Mesenchymal stem cell (in vitro differentiated cells and primary cell): Measurements from ENCODE around the gene CALML6.

Experiments
- DNase-seq: peaks from one replicate; pipeline ENCODE4 v3.0.0-alpha.2; 2013
- H2AFZ ChIP-seq: one replicate; pipeline ENCODE4 v1.6.1; 2013; ENCODE audit warnings: low read depth, mild to moderate bottlenecking, control low read depth, inconsistent platforms, low read length, moderate library complexity
- H2AK5ac ChIP-seq: 2 replicates; pipeline ENCODE4 v1.6.1; 2013; ENCODE audit warnings: low read length, moderate library complexity, mild to moderate bottlenecking, inconsistent platforms; ENCODE audit not compliant: severe bottlenecking
- H2BK120ac ChIP-seq: one replicate; pipeline ENCODE4 v1.6.1; 2013; ENCODE audit warnings: low read depth, mild to moderate bottlenecking, inconsistent platforms, low read length, moderate library complexity
- H2BK12ac ChIP-seq, 2 experiments: one replicate each; pipeline ENCODE4 v1.6.1; 2013; ENCODE audit warnings: inconsistent platforms in 2 of 2, low read length in 2 of 2, mild to moderate bottlenecking in 2 of 2, moderate library complexity in 2 of 2, control low read depth in 1 of 2
- H2BK15ac ChIP-seq: one replicate; pipeline ENCODE4 v1.6.1; 2013; ENCODE audit warnings: mild to moderate bottlenecking, low read depth, inconsistent platforms; ENCODE audit not compliant: poor library complexity, severe bottlenecking
- H2BK5ac ChIP-seq: 2 replicates; pipeline ENCODE4 v1.6.1; 2013; ENCODE audit warnings: low read depth, mild to moderate bottlenecking, low read length, control low read depth, inconsistent platforms; ENCODE audit not compliant: poor library complexity, severe bottlenecking
- H3K14ac ChIP-seq, 2 experiments: one replicate each; pipeline ENCODE4 v1.6.1; 2013; ENCODE audit warnings: inconsistent platforms in 2 of 2, low read length in 2 of 2, control low read depth in 1 of 2, mild to moderate bottlenecking in 1 of 2, moderate library complexity in 1 of 2
- H3K18ac ChIP-seq, 2 experiments: one replicate each; pipeline ENCODE4 v1.6.1; 2013; ENCODE audit warnings: inconsistent platforms in 2 of 2, low read length in 2 of 2, control low read depth in 1 of 2, low read depth in 1 of 2, mild to moderate bottlenecking in 1 of 2
- H3K23ac ChIP-seq, 2 experiments: one replicate each; pipeline ENCODE4 v1.6.1; 2013; ENCODE audit warnings: inconsistent platforms in 2 of 2, low read length in 2 of 2, mild to moderate bottlenecking in 2 of 2, moderate library complexity in 2 of 2, control low read depth in 1 of 2
- H3K27ac ChIP-seq: 2 replicates; pipeline ENCODE4 v1.5.1; 2013; ENCODE audit warnings: mild to moderate bottlenecking, moderate library complexity, low read length, control low read depth, inconsistent platforms; ENCODE audit not compliant: poor library complexity, severe bottlenecking
- H3K27me3 ChIP-seq, 2 experiments: 2 replicates each; pipeline versions ENCODE4 v1.6.1 to v1.7.0; 2013; ENCODE audit warnings: low read length in 2 of 2, mild to moderate bottlenecking in 2 of 2, moderate library complexity in 2 of 2, control low read depth in 1 of 2, inconsistent platforms in 1 of 2; ENCODE audit not compliant: control insufficient read depth in 1 of 2, insufficient read depth in 1 of 2
- H3K36me3 ChIP-seq, 2 experiments: 2 replicates each; pipeline versions ENCODE4 v1.6.1 to v1.7.0; 2013; ENCODE audit warnings: low read length in 2 of 2, control low read depth in 1 of 2, inconsistent platforms in 1 of 2, low read depth in 1 of 2, mild to moderate bottlenecking in 1 of 2; ENCODE audit not compliant: insufficient read depth in 2 of 2, control insufficient read depth in 1 of 2
- H3K4ac ChIP-seq, 2 experiments: one replicate each; pipeline ENCODE4 v1.6.1; 2013; ENCODE audit warnings: inconsistent platforms in 2 of 2, low read length in 2 of 2, mild to moderate bottlenecking in 2 of 2, moderate library complexity in 2 of 2, control low read depth in 1 of 2, low read depth in 1 of 2
- H3K4me1 ChIP-seq: 2 replicates; pipeline ENCODE4 v1.6.1; 2013; ENCODE audit warnings: low read depth, low read length, control low read depth; ENCODE audit not compliant: control insufficient read depth, insufficient read depth
- H3K4me2 ChIP-seq: 2 replicates; pipeline ENCODE4 v1.6.1; 2013; ENCODE audit warnings: low read length, mild to moderate bottlenecking, inconsistent platforms; ENCODE audit not compliant: poor library complexity, severe bottlenecking
- H3K4me3 ChIP-seq, 2 experiments: 2 replicates each; pipeline versions ENCODE4 v1.5.1 to v1.7.0; 2013; ENCODE audit warnings: low read length in 2 of 2, mild to moderate bottlenecking in 2 of 2, control low read depth in 1 of 2, low read depth in 1 of 2; ENCODE audit not compliant: insufficient read depth in 1 of 2
- H3K79me1 ChIP-seq: replicated peaks from 2 replicates; pipeline ENCODE4 v1.6.1; 2013; ENCODE audit warnings: mild to moderate bottlenecking, control low read depth, low read length, inconsistent platforms; ENCODE audit not compliant: poor library complexity, severe bottlenecking
- H3K9ac ChIP-seq: 2 replicates; pipeline ENCODE4 v1.7.0; 2013; ENCODE audit warnings: mild to moderate bottlenecking, low read length, moderate library complexity
- H3K9me3 ChIP-seq: 2 replicates; pipeline ENCODE4 v1.7.0; 2013; ENCODE audit warnings: mild to moderate bottlenecking, low read length; ENCODE audit not compliant: control insufficient read depth
- H4K8ac ChIP-seq: one replicate; pipeline ENCODE4 v1.6.1; 2013; ENCODE audit warnings: inconsistent platforms, mild to moderate bottlenecking, low read length, moderate library complexity
- H4K91ac ChIP-seq: one replicate; pipeline ENCODE4 v1.6.1; 2013; ENCODE audit warnings: mild to moderate bottlenecking, low read length, inconsistent platforms
- WGBS: methylation state at CpG from one replicate; pipeline ENCODE4 v1.1.7; 2013; ENCODE audit warnings: mixed read lengths; 5-methylcytosine and 5-hydroxymethylcytosine counted together

The CALML6 gene

GRCh38 chr1:1873186-1873585 lies 41.9 kb upstream of the CALML6 start:
- no peaks in the 10 kb centered on the region for H3K27me3 ChIP-seq
- WGBS = 98% methylated on average over 2 of the region's 2 CpGs
- H4K91ac ChIP-seq = no peak overlapping the region
- no peak overlapping the region for H3K18ac ChIP-seq
- no peak overlapping the region for H2AK5ac ChIP-seq
- H3K27ac ChIP-seq = no peak overlapping the region
- no peak overlapping the region for H3K14ac ChIP-seq
- H3K4ac ChIP-seq = no peak overlapping the region
- H2BK120ac ChIP-seq = no peak overlapping the region
- no peak overlapping the region for H3K9ac ChIP-seq
- no peak overlapping the region for H4K8ac ChIP-seq
- H3K36me3 ChIP-seq = peaks cover 36 to 45% of the 10 kb centered on the region in 2 experiments
- no peaks in the 10 kb centered on the region for H3K79me1 ChIP-seq
- H3K4me3 ChIP-seq = no peak overlapping the region
- H2AFZ ChIP-seq = no peak overlapping the region
- no peak overlapping the region for H3K23ac ChIP-seq
- no peak overlapping the region for H2BK5ac ChIP-seq
- H3K9me3 ChIP-seq = no peaks in the 10 kb centered on the region
- H3K4me2 ChIP-seq = no peak overlapping the region
- no peak overlapping the region for H2BK15ac ChIP-seq
- no peak overlapping the region for H2BK12ac ChIP-seq
- DNase-seq = no peak
- H3K4me1 ChIP-seq = peaks cover 13% of the 10 kb centered on the region

GRCh38 chr1:1874901-1875300 lies 40.2 kb upstream of the CALML6 start:
- Histone ChIP-seq H3K4me1 (peaks cover 15% of the 10 kb centered on the region), H3K27me3 (no peaks in the 10 kb centered on the region), H3K14ac (no peak overlapping the region), H4K91ac (no peak overlapping the region), H3K23ac (no peak overlapping the region), H2BK5ac (no peak overlapping the region), H2AFZ (no peak overlapping the region), H2AK5ac (no peak overlapping the region), H3K4ac (no peak overlapping the region), H4K8ac (no peak overlapping the region), H3K9me3 (no peaks in the 10 kb centered on the region), H3K79me1 (no peaks in the 10 kb centered on the region), H3K27ac (peak overlapping the region; percentile 17), H3K4me2 (no peak overlapping the region), H2BK120ac (no peak overlapping the region), H3K36me3 (peaks cover 43 to 56% of the 10 kb centered on the region in 2 experiments), H2BK12ac (no peak overlapping the region), H3K18ac (no peak overlapping the region), H2BK15ac (no peak overlapping the region), H3K4me3 (no peak overlapping the region), H3K9ac (no peak overlapping the region)
- no peak for DNase-seq
- WGBS = 97% methylated on average over 7 of the region's 7 CpGs

- H3K14ac ChIP-seq = no peak overlapping the region
- H2AFZ ChIP-seq = no peak overlapping the region
- no peak overlapping the region for H4K8ac ChIP-seq
- no peak overlapping the region for H3K23ac ChIP-seq
- no peak overlapping the region for H3K4ac ChIP-seq
- H3K9ac ChIP-seq = no peak overlapping the region
- H2BK5ac ChIP-seq = no peak overlapping the region
- no peak overlapping the region for H4K91ac ChIP-seq
- H3K4me1 ChIP-seq = peaks cover 20% of the 10 kb centered on the region
- H3K36me3 ChIP-seq = peaks cover 43 to 56% of the 10 kb centered on the region in 2 experiments
- H3K4me2 ChIP-seq = no peak overlapping the region
- DNase-seq = no peak
- H3K79me1 ChIP-seq = no peaks in the 10 kb centered on the region
- H3K18ac ChIP-seq = no peak overlapping the region
- WGBS = 100% methylated on average over 1 of the region's 1 CpG
- no peaks in the 10 kb centered on the region for H3K9me3 ChIP-seq
- no peak overlapping the region for H2BK120ac ChIP-seq
- no peak overlapping the region for H2BK15ac ChIP-seq
- no peak overlapping the region for H3K4me3 ChIP-seq
- no peaks in the 10 kb centered on the region for H3K27me3 ChIP-seq
- H2BK12ac ChIP-seq = no peak overlapping the region
- H3K27ac ChIP-seq = peak overlapping the region; percentile 1
- no peak overlapping the region for H2AK5ac ChIP-seq
Observed at GRCh38 chr1:1875932-1876331, 39.1 kb upstream of the CALML6 start.

- no peaks in the 10 kb centered on the region for H3K79me1 ChIP-seq
- H3K27ac ChIP-seq = peak overlapping the region; percentile 35
- H3K4me2 ChIP-seq = no peak overlapping the region
- 89% methylated on average over 10 of the region's 11 CpGs for WGBS
- no peak overlapping the region for H2AK5ac ChIP-seq
- H3K4ac ChIP-seq = no peak overlapping the region
- no peak overlapping the region for H2AFZ ChIP-seq
- peaks cover 22% of the 10 kb centered on the region for H3K4me1 ChIP-seq
- DNase-seq = no peak
- H3K14ac ChIP-seq = no peak overlapping the region
- H3K4me3 ChIP-seq = no peak overlapping the region
- no peak overlapping the region for H3K9ac ChIP-seq
- no peaks in the 10 kb centered on the region for H3K27me3 ChIP-seq
- no peak overlapping the region for H4K8ac ChIP-seq
- no peak overlapping the region for H2BK12ac ChIP-seq
- H2BK15ac ChIP-seq = no peak overlapping the region
- no peak overlapping the region for H3K18ac ChIP-seq
- no peak overlapping the region for H4K91ac ChIP-seq
- H2BK120ac ChIP-seq = no peak overlapping the region
- no peaks in the 10 kb centered on the region for H3K9me3 ChIP-seq
- no peak overlapping the region for H3K23ac ChIP-seq
- no peak overlapping the region for H2BK5ac ChIP-seq
- peaks cover 43 to 56% of the 10 kb centered on the region in 2 experiments for H3K36me3 ChIP-seq
Observed at GRCh38 chr1:1876335-1876930, 38.6 kb upstream of the CALML6 start.
